ENCODE measurements around the gene MRPL16.

GRCh38 chr11:59760771-59761170, 49.8 kb downstream of the MRPL16 start:
- no peak for TF ChIP-seq CTCF (conservative IDR thresholded peaks at IDR 0.05; ENCODE audit: low read depth, low read length)
- TF ChIP-seq EZH2 (IDR thresholded peaks at IDR 0.05; ENCODE audit: low read length, unreplicated experiment) = no peak

Data from PC-3 (cell line).